Parathyroid adenoma (tissue), 2 donors: ENCODE measurements around the gene LIPG.
"Not testable (repeated sequence)": the region's sequence is repeated elsewhere in the genome, so short reads cannot be mapped to it uniquely, and the experiment has no call there.

Experiments used
- H2AFZ ChIP-seq: fragments of 300-600 bp; sonication (generic); one replicate; pipeline ENCODE4 v1.7.0; 2017; ENCODE audit warnings: antibody characterized with exemption, mild to moderate bottlenecking
- H3K27ac ChIP-seq: fragments of 300-600 bp; sonication (generic); one replicate; pipeline ENCODE4 v1.7.0; 2017
- H3K27me3 ChIP-seq: fragments of 300-600 bp; sonication (generic); one replicate; pipeline ENCODE4 v1.7.0; 2017; ENCODE audit warnings: low read length; ENCODE audit not compliant: control insufficient read depth, insufficient read depth
- H3K36me3 ChIP-seq: fragments of 300-600 bp; sonication (generic); one replicate; pipeline ENCODE4 v1.7.0; 2017; ENCODE audit warnings: low read length; ENCODE audit not compliant: control insufficient read depth, insufficient read depth
- H3K4me1 ChIP-seq: fragments of 300-600 bp; sonication (generic); one replicate; pipeline ENCODE4 v1.7.0; 2017; ENCODE audit warnings: control low read depth
- H3K4me2 ChIP-seq: fragments of 300-600 bp; sonication (generic); one replicate; pipeline ENCODE4 v1.7.0; 2017; ENCODE audit warnings: low read length
- H3K4me3 ChIP-seq: fragments of 300-600 bp; sonication (generic); one replicate; pipeline ENCODE4 v1.7.0; 2017; ENCODE audit warnings: low read depth, low read length
- H3K79me2 ChIP-seq: fragments of 300-600 bp; sonication (generic); one replicate; pipeline ENCODE4 v1.7.0; 2017; ENCODE audit warnings: control low read depth
- H3K9ac ChIP-seq: fragments of 300-600 bp; sonication (generic); one replicate; pipeline ENCODE4 v1.7.0; 2017; ENCODE audit warnings: mild to moderate bottlenecking
- H3K9me3 ChIP-seq: fragments of 300-600 bp; sonication (generic); one replicate; pipeline ENCODE4 v1.7.0; 2017; ENCODE audit warnings: low read length; ENCODE audit not compliant: control insufficient read depth
- TF ChIP-seq, protein P1 (sequence below): fragments of 300-600 bp; sonication (generic); IDR thresholded peaks from one replicate; pipeline ENCODE4 v1.7.0; 2017; ENCODE audit warnings: antibody characterized with exemption, mild to moderate bottlenecking
- donor health status: primary hyperparathyroidism.

Gene LIPG

GRCh38 chr18:49517483-49517882 lies 44.4 kb upstream of the LIPG start:
- Histone ChIP-seq H3K79me2 (no peaks in the 10 kb centered on the region), H3K36me3 (no peaks in the 10 kb centered on the region), H3K4me3 (no peak overlapping the region), H2AFZ (no peak overlapping the region), H3K4me1 (no peaks in the 10 kb centered on the region), H3K4me2 (no peak overlapping the region), H3K27ac (no peak overlapping the region), H3K27me3 (no peaks in the 10 kb centered on the region), H3K9me3 (no peaks in the 10 kb centered on the region), H3K9ac (no peak overlapping the region)
- TF ChIP-seq, protein P1, sequence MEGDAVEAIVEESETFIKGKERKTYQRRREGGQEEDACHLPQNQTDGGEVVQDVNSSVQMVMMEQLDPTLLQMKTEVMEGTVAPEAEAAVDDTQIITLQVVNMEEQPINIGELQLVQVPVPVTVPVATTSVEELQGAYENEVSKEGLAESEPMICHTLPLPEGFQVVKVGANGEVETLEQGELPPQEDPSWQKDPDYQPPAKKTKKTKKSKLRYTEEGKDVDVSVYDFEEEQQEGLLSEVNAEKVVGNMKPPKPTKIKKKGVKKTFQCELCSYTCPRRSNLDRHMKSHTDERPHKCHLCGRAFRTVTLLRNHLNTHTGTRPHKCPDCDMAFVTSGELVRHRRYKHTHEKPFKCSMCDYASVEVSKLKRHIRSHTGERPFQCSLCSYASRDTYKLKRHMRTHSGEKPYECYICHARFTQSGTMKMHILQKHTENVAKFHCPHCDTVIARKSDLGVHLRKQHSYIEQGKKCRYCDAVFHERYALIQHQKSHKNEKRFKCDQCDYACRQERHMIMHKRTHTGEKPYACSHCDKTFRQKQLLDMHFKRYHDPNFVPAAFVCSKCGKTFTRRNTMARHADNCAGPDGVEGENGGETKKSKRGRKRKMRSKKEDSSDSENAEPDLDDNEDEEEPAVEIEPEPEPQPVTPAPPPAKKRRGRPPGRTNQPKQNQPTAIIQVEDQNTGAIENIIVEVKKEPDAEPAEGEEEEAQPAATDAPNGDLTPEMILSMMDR: no peak

- Histone ChIP-seq H3K36me3 (no peaks in the 10 kb centered on the region), H3K9ac (no peak overlapping the region), H3K4me1 (no peaks in the 10 kb centered on the region), H2AFZ (no peak overlapping the region), H3K4me2 (no peak overlapping the region), H3K27ac (no peak overlapping the region), H3K79me2 (no peaks in the 10 kb centered on the region), H3K4me3 (no peak overlapping the region), H3K27me3 (no peaks in the 10 kb centered on the region), H3K9me3 (no peaks in the 10 kb centered on the region)
- TF ChIP-seq, protein P1: no peak
Observed at GRCh38 chr18:49519101-49519971, 42.5 kb upstream of the LIPG start.

GRCh38 chr18:49520661-49521145 lies 41.2 kb upstream of the LIPG start:
- Histone ChIP-seq H3K27me3 (no peaks in the 10 kb centered on the region), H3K4me3 (no peak overlapping the region)

DNA sequence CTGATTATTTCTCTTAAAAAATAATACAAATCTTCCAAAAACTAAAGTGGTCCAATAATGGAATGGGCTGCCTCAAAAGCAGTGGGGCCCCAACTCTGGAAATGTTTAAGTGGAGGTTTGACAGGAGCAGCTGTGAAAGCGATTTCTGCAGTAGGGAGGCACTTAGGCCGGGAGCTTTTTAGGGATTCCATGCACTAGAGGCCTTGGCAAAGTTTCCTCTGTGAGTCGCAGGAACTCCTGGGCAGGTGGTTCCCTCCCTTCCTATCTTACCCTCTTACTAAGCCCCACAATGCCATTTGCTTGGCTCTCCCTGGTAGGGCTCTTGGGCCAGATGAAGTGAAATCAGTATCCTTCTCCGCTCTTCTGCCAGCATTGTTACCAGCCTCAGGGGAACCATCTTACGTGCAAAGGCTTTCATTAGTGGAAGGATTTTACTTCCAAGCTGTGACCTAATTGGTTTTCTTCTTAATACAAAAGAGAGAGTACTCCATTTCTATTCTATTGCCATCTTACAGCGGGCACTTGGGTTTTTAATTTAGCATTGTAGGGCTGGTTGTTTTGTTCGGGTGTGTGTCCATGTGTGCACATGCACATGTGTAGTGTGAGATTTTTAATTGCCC lies 40.5 kb upstream of the LIPG start:
- H3K4me2 ChIP-seq: no peak overlapping the region
- no peaks in the 10 kb centered on the region for H3K9me3 ChIP-seq
- no peaks in the 10 kb centered on the region for H3K36me3 ChIP-seq
- H3K27ac ChIP-seq: no peak overlapping the region
- TF ChIP-seq, protein P1: no peak
- no peaks in the 10 kb centered on the region for H3K79me2 ChIP-seq
- H2AFZ ChIP-seq: peak overlapping the region; percentile 13
- H3K27me3 ChIP-seq: no peaks in the 10 kb centered on the region
- no peaks in the 10 kb centered on the region for H3K4me1 ChIP-seq
- no peak overlapping the region for H3K9ac ChIP-seq
- H3K4me3 ChIP-seq: no peak overlapping the region

More at GRCh38 chr18:49520661-49521145, 41.2 kb upstream of the LIPG start:
- Histone ChIP-seq H3K27ac (no peak overlapping the region), H3K9ac (no peak overlapping the region), H3K79me2 (no peaks in the 10 kb centered on the region), H3K4me2 (no peak overlapping the region), H3K9me3 (no peaks in the 10 kb centered on the region), H3K4me1 (no peaks in the 10 kb centered on the region), H2AFZ (no peak overlapping the region), H3K36me3 (no peaks in the 10 kb centered on the region)
- TF ChIP-seq, protein P1: no peak

DNA sequence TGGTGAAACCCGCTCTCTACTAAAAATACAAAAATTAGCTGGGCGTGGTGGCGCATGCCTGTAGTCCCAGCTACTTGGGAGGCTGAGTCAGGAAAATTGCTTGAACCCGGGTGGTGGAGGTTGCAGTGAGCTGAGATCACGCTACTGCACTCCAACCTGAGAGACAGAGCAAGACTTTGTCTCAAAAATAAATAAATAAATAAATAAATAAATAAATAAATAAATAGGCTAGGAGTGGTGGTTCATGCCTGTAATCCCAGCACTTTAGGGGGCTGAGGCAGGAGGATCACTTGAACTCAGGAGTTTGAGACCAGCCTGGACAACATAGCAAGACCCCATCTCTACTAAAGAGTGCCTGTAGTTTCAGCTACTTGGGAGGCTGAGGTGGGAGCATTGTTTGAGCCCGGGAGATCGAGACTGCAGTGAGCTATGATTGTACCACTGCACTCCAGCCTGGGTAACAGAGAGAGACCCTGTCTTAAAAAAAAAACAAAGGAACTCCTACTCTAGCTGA lies 38.2 kb upstream of the LIPG start:
- not testable (repeated sequence) for H3K9ac ChIP-seq, H3K4me2 ChIP-seq, H3K4me1 ChIP-seq, H3K27ac ChIP-seq, H3K27me3 ChIP-seq, H3K36me3 ChIP-seq, H3K4me3 ChIP-seq, H3K9me3 ChIP-seq, H2AFZ ChIP-seq, H3K79me2 ChIP-seq
